Suprapubic skin (tissue), 4 donors: Measurements from ENCODE around the gene CBFA2T2.

Experiments
- CTCF ChIP-seq, 2 donors: fragments of 200-600 bp in 1 of 2; fragments of 450-650 bp in 1 of 2; sonication (generic) in 1 of 2; IDR thresholded peaks; one replicate each; pipeline ENCODE4 v1.5.1; 2016 to 2019; ENCODE audit warnings: antibody characterized with exemption in 2 of 2, mild to moderate bottlenecking in 1 of 2, moderate library complexity in 1 of 2
- EP300 ChIP-seq: sonication (generic); formaldehyde crosslinking; IDR thresholded peaks from one replicate; pipeline ENCODE4 v1.6.1; 2017; ENCODE audit warnings: antibody characterized with exemption
- POLR2A ChIP-seq, 2 donors: fragments of 450-650 bp; IDR thresholded peaks; one replicate each; pipeline ENCODE4 v1.6.1; 2017; ENCODE audit warnings: antibody characterized with exemption in 2 of 2, mild to moderate bottlenecking in 2 of 2, moderate library complexity in 2 of 2
- POLR2AphosphoS5 ChIP-seq, 3 donors: sonication (generic); formaldehyde crosslinking; IDR thresholded peaks; one replicate each; pipeline ENCODE4 v1.6.1; 2017; ENCODE audit warnings: antibody characterized with exemption in 3 of 3

GRCh38 chr20:33568378-33568777 lies 78.5 kb downstream of the CBFA2T2 start:
- TF ChIP-seq POLR2AphosphoS5 (IDR thresholded peaks at IDR 0.05) (no peak), CTCF (IDR thresholded peaks at IDR 0.05) (no peak), POLR2A (IDR thresholded peaks at IDR 0.05) (no peak), EP300 (no peak)
